SK-N-SH treated with all-trans-retinoic acid at 6 μM for 48 hours (cell line): ENCODE data around the gene FNIP2.

Experiments
- ATAC-seq: fragments of 200-7000 bp; cut with Tn5 transposase; 3 replicates; pipeline ENCODE4 v1.9.1; 2020; ENCODE audit warnings: mild to moderate bottlenecking, moderate library complexity
- ARNTL ChIP-seq: fragments of 450-650 bp; formaldehyde crosslinking; IDR thresholded peaks from 2 replicates; pipeline ENCODE4 v1.5.0; 2020; ENCODE audit warnings: low read depth, mild to moderate bottlenecking, moderate library complexity, borderline replicate concordance
- BACH2 ChIP-seq: fragments of 250-450 bp; sonication (Bioruptor Pico); IDR thresholded peaks from 2 replicates; pipeline ENCODE4 v1.9.0; 2021; ENCODE audit warnings: mild to moderate bottlenecking, borderline replicate concordance
- CREB5 ChIP-seq: fragments of 250-450 bp; sonication (Bioruptor Pico); IDR thresholded peaks from 2 replicates; pipeline ENCODE4 v1.5.1; 2020; ENCODE audit warnings: low read depth, mild to moderate bottlenecking, moderate library complexity
- CSDC2 ChIP-seq: fragments of 250-450 bp; sonication (Bioruptor Pico); IDR thresholded peaks from 2 replicates; pipeline ENCODE4 v1.5.0; 2020; ENCODE audit warnings: mild to moderate bottlenecking, moderate library complexity
- ESRRG ChIP-seq: fragments of 250-450 bp; sonication (Bioruptor Pico); IDR thresholded peaks from 2 replicates; pipeline ENCODE4 v1.6.1; 2021; ENCODE audit warnings: mild to moderate bottlenecking
- GLIS3 ChIP-seq: fragments of 250-450 bp; sonication (Bioruptor Pico); IDR thresholded peaks from 2 replicates; pipeline ENCODE4 v1.5.0; 2020; ENCODE audit warnings: mild to moderate bottlenecking, moderate library complexity
- ISL1 ChIP-seq: fragments of 250-450 bp; sonication (Bioruptor Pico); IDR thresholded peaks from 2 replicates; pipeline ENCODE4 v2.1.2; 2022; ENCODE audit warnings: mild to moderate bottlenecking, moderate library complexity
- OSR1 ChIP-seq: fragments of 250-450 bp; sonication (Bioruptor Pico); IDR thresholded peaks from 2 replicates; pipeline ENCODE4 v1.8.0; 2022; ENCODE audit warnings: moderate library complexity, mild to moderate bottlenecking, inconsistent platforms
- PATZ1 ChIP-seq: fragments of 250-450 bp; sonication (Bioruptor Pico); IDR thresholded peaks from 2 replicates; pipeline ENCODE4 v1.8.0; 2020; ENCODE audit warnings: mild to moderate bottlenecking, moderate library complexity, borderline replicate concordance
- POU6F1 ChIP-seq: fragments of 250-450 bp; sonication (Bioruptor Pico); IDR thresholded peaks from 2 replicates; pipeline ENCODE4 v1.8.0; 2021; ENCODE audit warnings: low read depth, mild to moderate bottlenecking, moderate library complexity, borderline replicate concordance
- PPARA ChIP-seq: fragments of 250-450 bp; sonication (Bioruptor Pico); IDR thresholded peaks from 2 replicates; pipeline ENCODE4 v1.5.0; 2020; ENCODE audit warnings: mild to moderate bottlenecking, borderline replicate concordance
- RARB ChIP-seq: fragments of 250-450 bp; sonication (Bioruptor Pico); IDR thresholded peaks from 2 replicates; pipeline ENCODE4 v1.8.0; 2021; ENCODE audit warnings: mild to moderate bottlenecking, moderate library complexity
- SNAI2 ChIP-seq: fragments of 250-450 bp; sonication (Bioruptor Pico); IDR thresholded peaks from 2 replicates; pipeline ENCODE4 v1.5.0; 2020; ENCODE audit warnings: mild to moderate bottlenecking, moderate library complexity
- TCF4 ChIP-seq: fragments of 250-450 bp; sonication (Bioruptor Pico); IDR thresholded peaks from 2 replicates; pipeline ENCODE4 v1.8.0; 2021; ENCODE audit warnings: mild to moderate bottlenecking, moderate library complexity, borderline replicate concordance
- TOX ChIP-seq: fragments of 250-450 bp; sonication (Bioruptor Pico); IDR thresholded peaks from 2 replicates; pipeline ENCODE4 v1.8.0; 2021; ENCODE audit warnings: mild to moderate bottlenecking, moderate library complexity, borderline replicate concordance
- ZC3H10 ChIP-seq: fragments of 250-450 bp; sonication (Bioruptor Pico); IDR thresholded peaks from 2 replicates; pipeline ENCODE4 v1.5.1; 2021; ENCODE audit warnings: mild to moderate bottlenecking, moderate library complexity
- ZFP3 ChIP-seq: fragments of 250-450 bp; sonication (Bioruptor Pico); IDR thresholded peaks from 2 replicates; pipeline ENCODE4 v1.5.0; 2020; ENCODE audit warnings: mild to moderate bottlenecking, moderate library complexity
- ZFP30 ChIP-seq: fragments of 450-650 bp; formaldehyde crosslinking; IDR thresholded peaks from 2 replicates; pipeline ENCODE4 v1.5.0; 2022; ENCODE audit warnings: mild to moderate bottlenecking, moderate library complexity
- ZNF70 ChIP-seq: fragments of 450-650 bp; formaldehyde crosslinking; IDR thresholded peaks from 2 replicates; pipeline ENCODE4 v1.5.0; 2020; ENCODE audit warnings: mild to moderate bottlenecking, moderate library complexity
- ZNF8 ChIP-seq: fragments of 450-650 bp; formaldehyde crosslinking; IDR thresholded peaks from 2 replicates; pipeline ENCODE4 v1.5.0; 2020; ENCODE audit warnings: mild to moderate bottlenecking, moderate library complexity
- TF ChIP-seq, protein P1 (sequence below): fragments of 250-450 bp; sonication (Bioruptor Pico); IDR thresholded peaks from 2 replicates; pipeline ENCODE4 v1.5.0; 2020; ENCODE audit warnings: mild to moderate bottlenecking, moderate library complexity
- TF ChIP-seq, protein P2 (sequence below): fragments of 250-450 bp; sonication (Bioruptor Pico); IDR thresholded peaks from 2 replicates; pipeline ENCODE4 v1.5.1; 2021; ENCODE audit warnings: mild to moderate bottlenecking, moderate library complexity

Gene FNIP2

DNA sequence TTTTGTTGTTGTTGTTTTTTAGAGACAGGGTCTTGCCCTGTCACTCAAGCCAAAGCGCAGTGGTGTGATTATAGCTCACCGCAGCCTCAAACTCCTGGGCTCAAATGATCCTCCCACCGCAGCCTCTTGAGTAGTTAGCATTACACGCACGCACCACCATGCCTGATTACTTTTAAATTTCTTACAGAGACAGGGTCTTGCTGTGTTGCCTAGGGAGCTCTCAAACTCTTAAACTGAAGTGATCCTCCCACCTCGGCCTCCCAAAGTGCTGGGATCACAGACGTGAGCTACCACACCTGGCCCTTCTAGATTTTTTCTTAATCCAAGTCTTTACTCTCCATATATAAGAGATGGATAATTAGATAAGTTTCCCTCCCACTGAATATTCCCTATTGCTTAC is 29.2 kb downstream of the FNIP2 start:
- TF ChIP-seq OSR1 (CRISPR knock-in tag) = no peak
- no peak for TF ChIP-seq SNAI2 (CRISPR knock-in tag)
- TF ChIP-seq ZNF8 (CRISPR knock-in tag) = no peak
- no peak for TF ChIP-seq CSDC2 (CRISPR knock-in tag)
- TF ChIP-seq RARB (CRISPR knock-in tag) = no peak
- TF ChIP-seq ZC3H10 (CRISPR knock-in tag) = no peak
- no peak for TF ChIP-seq PPARA (CRISPR knock-in tag)
- no peak for TF ChIP-seq CREB5 (CRISPR knock-in tag)
- TF ChIP-seq ESRRG (CRISPR knock-in tag) = no peak
- TF ChIP-seq TOX (CRISPR knock-in tag) = no peak
- TF ChIP-seq ZFP30 = no peak
- no peak for TF ChIP-seq BACH2
- no peak for TF ChIP-seq ISL1 (CRISPR knock-in tag)
- no peak for TF ChIP-seq PATZ1 (CRISPR knock-in tag)
- no peak for ATAC-seq

DNA sequence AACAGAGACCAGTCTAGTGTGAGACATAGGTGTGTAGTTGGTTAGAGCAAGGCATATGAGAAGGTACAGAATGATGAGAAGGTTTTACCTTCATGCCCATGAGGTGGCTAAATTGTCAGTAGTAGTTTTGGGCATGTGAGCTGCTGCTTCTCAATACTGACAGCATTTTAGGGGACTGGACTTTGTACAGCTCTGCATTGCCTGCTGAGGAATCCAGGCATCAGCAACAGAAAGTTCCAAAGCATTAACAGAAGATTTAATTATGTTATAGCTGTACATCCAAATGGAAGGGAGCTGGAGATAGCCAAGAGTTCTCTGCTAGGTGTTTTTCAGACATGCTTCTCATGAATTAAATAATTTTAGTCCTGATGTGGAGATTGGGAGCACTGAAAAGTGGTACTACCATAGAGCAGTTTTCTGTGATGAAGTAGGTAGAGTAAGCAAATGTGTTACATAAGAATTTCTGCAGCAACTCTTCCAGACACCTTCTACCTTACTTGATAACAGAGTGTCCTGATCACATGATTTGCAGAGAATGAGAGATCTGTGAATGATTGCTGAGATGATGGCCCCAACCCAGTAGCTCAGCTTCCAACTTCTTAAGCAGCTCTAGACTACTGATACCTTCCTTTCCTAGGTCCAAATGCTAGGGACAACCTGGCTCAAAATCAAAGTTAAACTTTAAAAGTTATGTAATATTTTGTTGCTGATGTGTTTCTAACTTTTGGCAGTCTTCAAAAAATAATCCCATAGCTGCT is 30.4 kb downstream of the FNIP2 start:
- peak; percentile 42; the same call in 1 of the 3 replicates for ATAC-seq
- TF ChIP-seq OSR1 (CRISPR knock-in tag) (no peak), ISL1 (CRISPR knock-in tag) (0 out of 2 replicates have a peak, but pooled peaks have one; percentile 22), ZFP3 (CRISPR knock-in tag) (no peak), SNAI2 (CRISPR knock-in tag) (no peak)

- TF ChIP-seq, protein P1, sequence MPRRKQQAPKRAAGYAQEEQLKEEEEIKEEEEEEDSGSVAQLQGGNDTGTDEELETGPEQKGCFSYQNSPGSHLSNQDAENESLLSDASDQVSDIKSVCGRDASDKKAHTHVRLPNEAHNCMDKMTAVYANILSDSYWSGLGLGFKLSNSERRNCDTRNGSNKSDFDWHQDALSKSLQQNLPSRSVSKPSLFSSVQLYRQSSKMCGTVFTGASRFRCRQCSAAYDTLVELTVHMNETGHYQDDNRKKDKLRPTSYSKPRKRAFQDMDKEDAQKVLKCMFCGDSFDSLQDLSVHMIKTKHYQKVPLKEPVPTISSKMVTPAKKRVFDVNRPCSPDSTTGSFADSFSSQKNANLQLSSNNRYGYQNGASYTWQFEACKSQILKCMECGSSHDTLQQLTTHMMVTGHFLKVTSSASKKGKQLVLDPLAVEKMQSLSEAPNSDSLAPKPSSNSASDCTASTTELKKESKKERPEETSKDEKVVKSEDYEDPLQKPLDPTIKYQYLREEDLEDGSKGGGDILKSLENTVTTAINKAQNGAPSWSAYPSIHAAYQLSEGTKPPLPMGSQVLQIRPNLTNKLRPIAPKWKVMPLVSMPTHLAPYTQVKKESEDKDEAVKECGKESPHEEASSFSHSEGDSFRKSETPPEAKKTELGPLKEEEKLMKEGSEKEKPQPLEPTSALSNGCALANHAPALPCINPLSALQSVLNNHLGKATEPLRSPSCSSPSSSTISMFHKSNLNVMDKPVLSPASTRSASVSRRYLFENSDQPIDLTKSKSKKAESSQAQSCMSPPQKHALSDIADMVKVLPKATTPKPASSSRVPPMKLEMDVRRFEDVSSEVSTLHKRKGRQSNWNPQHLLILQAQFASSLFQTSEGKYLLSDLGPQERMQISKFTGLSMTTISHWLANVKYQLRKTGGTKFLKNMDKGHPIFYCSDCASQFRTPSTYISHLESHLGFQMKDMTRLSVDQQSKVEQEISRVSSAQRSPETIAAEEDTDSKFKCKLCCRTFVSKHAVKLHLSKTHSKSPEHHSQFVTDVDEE (CRISPR knock-in tag) = no peak
- TF ChIP-seq GLIS3 (CRISPR knock-in tag) (no peak), PATZ1 (CRISPR knock-in tag) (no peak), TOX (CRISPR knock-in tag) (no peak), ZNF70 (CRISPR knock-in tag) (no peak), ZFP3 (CRISPR knock-in tag) (no peak), BACH2 (no peak)
- ATAC-seq = no peak
Observed at GRCh38 chr4:158799856-158800255, 31.0 kb downstream of the FNIP2 start.

GRCh38 chr4:158801066-158801465 is 32.2 kb downstream of the FNIP2 start:
- no peak for ATAC-seq

More at GRCh38 chr4:158801066-158801465, 32.2 kb downstream of the FNIP2 start:
- TF ChIP-seq ZNF70 (CRISPR knock-in tag) (no peak), ZFP30 (no peak), ESRRG (CRISPR knock-in tag) (no peak), SNAI2 (CRISPR knock-in tag) (no peak), ZC3H10 (CRISPR knock-in tag) (no peak), POU6F1 (no peak), GLIS3 (CRISPR knock-in tag) (no peak), PATZ1 (CRISPR knock-in tag) (no peak), OSR1 (CRISPR knock-in tag) (no peak), ZFP3 (CRISPR knock-in tag) (no peak), TCF4 (no peak), PPARA (CRISPR knock-in tag) (no peak), ARNTL (no peak)
- TF ChIP-seq, protein P2, sequence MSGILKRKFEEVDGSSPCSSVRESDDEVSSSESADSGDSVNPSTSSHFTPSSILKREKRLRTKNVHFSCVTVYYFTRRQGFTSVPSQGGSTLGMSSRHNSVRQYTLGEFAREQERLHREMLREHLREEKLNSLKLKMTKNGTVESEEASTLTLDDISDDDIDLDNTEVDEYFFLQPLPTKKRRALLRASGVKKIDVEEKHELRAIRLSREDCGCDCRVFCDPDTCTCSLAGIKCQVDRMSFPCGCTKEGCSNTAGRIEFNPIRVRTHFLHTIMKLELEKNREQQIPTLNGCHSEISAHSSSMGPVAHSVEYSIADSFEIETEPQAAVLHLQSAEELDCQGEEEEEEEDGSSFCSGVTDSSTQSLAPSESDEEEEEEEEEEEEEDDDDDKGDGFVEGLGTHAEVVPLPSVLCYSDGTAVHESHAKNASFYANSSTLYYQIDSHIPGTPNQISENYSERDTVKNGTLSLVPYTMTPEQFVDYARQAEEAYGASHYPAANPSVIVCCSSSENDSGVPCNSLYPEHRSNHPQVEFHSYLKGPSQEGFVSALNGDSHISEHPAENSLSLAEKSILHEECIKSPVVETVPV (CRISPR knock-in tag) = no peak
